ENCODE data around the gene ATG12. TPM values are rescaled to one million over a fixed set of nuclear protein-coding genes. Genes with fewer than 3 reads are reported as not detected.

The ATG12 gene
- polyA plus RNA-seq, 1 experiment = 154 TPM

DNA sequence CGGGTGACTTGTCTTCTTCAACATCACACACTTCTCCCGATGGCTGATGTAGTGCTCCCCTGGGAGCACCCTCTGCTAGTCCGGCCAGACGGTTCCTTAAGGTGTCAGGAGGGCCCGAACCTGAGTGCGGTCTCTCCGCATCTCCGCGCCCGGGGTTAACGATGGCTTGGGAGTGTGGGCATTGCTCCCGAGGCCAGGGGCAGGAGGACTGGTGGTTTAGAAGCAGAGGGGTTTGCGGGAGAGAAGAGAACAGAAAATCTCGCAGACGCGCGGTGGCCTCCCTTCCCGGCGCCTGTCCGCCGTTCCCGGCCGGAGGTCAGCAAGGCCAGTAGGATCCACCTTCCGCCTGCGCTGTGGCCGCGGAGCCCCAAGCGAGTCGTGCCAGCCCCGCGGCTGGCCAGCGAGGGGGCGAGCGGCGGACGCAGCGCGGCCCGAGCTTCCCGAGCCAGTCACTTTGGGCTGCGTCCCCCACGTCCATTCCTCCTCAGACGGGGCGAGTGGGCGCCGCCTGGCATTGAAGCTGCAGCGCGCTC is 25.6 kb downstream of the ATG12 start:
- CTCF ChIA-PET = no interaction called here
- Histone ChIP-seq H3K9me3 (ENCODE audit: control insufficient read depth, insufficient read depth, low read length) (no peaks in the 10 kb centered on the region; the same call in 1 of the 2 replicates), H3K4me3 (ENCODE audit: low read depth, low read length) (peak overlapping the region; percentile 62), H3K27me3 (ENCODE audit: control insufficient read depth, insufficient read depth, low read length) (peaks cover 49% of the 10 kb centered on the region), H3K27ac (ENCODE audit: low read depth, low read length) (no peak overlapping the region)
- DNase-seq (ENCODE audit: low read depth, low spot score) = no peak
- POLR2A ChIA-PET = interaction anchor here (0.7 to 0.8 kb wide), 2 partner anchors 40 to 520 kb away, joined by 4 to 5 read pairs; partner anchors contain the start of gene CCDC112
- TF ChIP-seq, protein P1, sequence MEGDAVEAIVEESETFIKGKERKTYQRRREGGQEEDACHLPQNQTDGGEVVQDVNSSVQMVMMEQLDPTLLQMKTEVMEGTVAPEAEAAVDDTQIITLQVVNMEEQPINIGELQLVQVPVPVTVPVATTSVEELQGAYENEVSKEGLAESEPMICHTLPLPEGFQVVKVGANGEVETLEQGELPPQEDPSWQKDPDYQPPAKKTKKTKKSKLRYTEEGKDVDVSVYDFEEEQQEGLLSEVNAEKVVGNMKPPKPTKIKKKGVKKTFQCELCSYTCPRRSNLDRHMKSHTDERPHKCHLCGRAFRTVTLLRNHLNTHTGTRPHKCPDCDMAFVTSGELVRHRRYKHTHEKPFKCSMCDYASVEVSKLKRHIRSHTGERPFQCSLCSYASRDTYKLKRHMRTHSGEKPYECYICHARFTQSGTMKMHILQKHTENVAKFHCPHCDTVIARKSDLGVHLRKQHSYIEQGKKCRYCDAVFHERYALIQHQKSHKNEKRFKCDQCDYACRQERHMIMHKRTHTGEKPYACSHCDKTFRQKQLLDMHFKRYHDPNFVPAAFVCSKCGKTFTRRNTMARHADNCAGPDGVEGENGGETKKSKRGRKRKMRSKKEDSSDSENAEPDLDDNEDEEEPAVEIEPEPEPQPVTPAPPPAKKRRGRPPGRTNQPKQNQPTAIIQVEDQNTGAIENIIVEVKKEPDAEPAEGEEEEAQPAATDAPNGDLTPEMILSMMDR (IDR thresholded peaks at IDR 0.05; ENCODE audit: low read depth, low read length) = no peak

DNA sequence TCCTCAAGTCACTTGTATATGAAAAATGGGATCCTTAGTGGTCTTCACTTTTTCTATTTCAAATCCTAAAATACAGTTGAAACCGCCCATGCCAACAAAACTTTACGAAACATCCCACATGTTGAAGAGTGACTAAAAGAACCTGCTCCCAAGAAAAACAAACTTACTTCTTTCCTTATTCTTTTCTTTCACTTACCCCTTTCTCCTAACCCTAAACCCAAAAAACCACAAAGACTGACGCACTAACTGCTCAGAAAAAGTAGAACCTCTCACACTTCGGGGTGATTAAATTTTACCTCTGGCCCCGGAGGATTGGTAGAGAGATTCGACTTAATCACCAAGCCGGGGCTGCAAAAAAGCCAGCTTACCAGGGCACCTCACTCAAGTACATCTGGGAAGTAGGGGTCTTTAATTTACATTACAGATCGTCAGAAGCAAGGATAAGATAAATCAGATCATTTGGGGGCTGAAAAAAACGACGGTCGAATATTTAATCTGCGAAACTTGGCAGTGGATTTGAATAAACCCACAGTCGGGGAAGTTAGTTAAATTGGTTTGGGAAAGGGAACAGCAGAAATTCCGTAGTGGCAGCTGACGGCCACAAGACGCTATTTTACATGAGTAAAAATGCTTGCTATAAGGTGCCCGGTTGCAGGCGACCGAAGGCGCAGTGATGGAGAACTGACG is 26.2 kb downstream of the ATG12 start:
- no peak overlapping the region for H3K27ac ChIP-seq (ENCODE audit: low read depth, low read length)
- H3K9me3 ChIP-seq (ENCODE audit: control insufficient read depth, insufficient read depth, low read length) = no peaks in the 10 kb centered on the region; the same call in 1 of the 2 replicates
- CTCF ChIA-PET = interaction anchor here (1.2 kb wide), 1 partner anchor 16 kb away, joined by 6 read pairs; no protein-coding TSS in a partner anchor
- peaks cover 49% of the 10 kb centered on the region for H3K27me3 ChIP-seq (ENCODE audit: control insufficient read depth, insufficient read depth, low read length)
- no peak for DNase-seq (ENCODE audit: low read depth, low spot score)
- TF ChIP-seq, protein P1 (IDR thresholded peaks at IDR 0.05; ENCODE audit: low read depth, low read length) = no peak
- POLR2A ChIA-PET = no interaction called here
- H3K4me3 ChIP-seq (ENCODE audit: low read depth, low read length) = no peak overlapping the region

DNA sequence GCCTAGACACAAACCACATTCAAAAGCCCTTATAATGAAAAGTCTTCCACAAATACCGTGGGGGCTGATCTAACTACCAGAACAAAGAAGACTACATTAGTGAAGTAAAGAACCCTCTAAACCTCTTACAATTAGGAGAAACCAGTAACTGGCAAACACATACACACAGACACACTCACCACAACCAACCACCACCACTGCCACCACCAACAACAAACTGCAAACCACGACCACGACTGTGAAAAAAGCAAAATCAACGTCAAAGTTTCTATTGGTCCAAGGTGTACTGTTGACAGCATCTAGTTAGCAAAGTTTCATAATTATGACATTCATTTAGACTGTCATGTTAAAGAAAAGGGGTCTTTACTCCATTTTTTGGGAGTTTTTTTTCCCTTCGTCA is 27.6 kb downstream of the ATG12 start:
- ChIA-PET CTCF (interaction anchor here (1.2 kb wide), 1 partner anchor 17 kb away, joined by 6 read pairs; no protein-coding TSS in a partner anchor), POLR2A (no interaction called here)
- DNase-seq (ENCODE audit: low read depth, low spot score) = no peak
- H3K9me3 ChIP-seq (ENCODE audit: control insufficient read depth, insufficient read depth, low read length) = no peaks in the 10 kb centered on the region; the same call in 1 of the 2 replicates
- no peak overlapping the region for H3K27ac ChIP-seq (ENCODE audit: low read depth, low read length)
- TF ChIP-seq, protein P1 (IDR thresholded peaks at IDR 0.05; ENCODE audit: low read depth, low read length) = no peak
- no peak overlapping the region for H3K4me3 ChIP-seq (ENCODE audit: low read depth, low read length)
- peaks cover 44% of the 10 kb centered on the region for H3K27me3 ChIP-seq (ENCODE audit: control insufficient read depth, insufficient read depth, low read length)

DNA sequence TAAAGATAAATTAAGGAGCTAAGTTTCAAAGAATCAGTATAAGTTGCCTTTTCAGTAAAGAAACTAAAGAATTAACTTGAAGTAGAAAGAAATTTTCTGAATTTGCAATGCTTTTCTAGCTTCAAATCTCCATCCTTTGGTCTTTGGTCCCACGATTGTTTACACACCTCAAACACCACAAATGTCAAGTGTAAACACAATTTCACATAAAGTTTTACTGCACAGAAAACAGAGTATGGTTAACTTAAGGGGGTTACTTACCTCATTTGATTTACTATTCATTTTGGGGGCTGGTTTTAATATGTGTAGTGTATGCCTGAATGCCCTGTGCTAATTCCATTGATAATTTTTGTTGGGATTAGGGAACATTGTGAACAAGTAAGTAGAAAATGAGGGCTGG is 29.0 kb downstream of the ATG12 start:
- peaks cover 38% of the 10 kb centered on the region for H3K27me3 ChIP-seq (ENCODE audit: control insufficient read depth, insufficient read depth, low read length)
- ChIA-PET CTCF (interaction anchor here (0.6 to 0.9 kb wide), 2 partner anchors 9 to 27 kb away, joined by 3 read pairs; no protein-coding TSS in a partner anchor), POLR2A (no interaction called here)
- H3K9me3 ChIP-seq (ENCODE audit: control insufficient read depth, insufficient read depth, low read length) = no peaks in the 10 kb centered on the region; the same call in 1 of the 2 replicates
- TF ChIP-seq, protein P1 (IDR thresholded peaks at IDR 0.05; ENCODE audit: low read depth, low read length) = no peak
- DNase-seq (ENCODE audit: low read depth, low spot score) = no peak
- no peak overlapping the region for H3K27ac ChIP-seq (ENCODE audit: low read depth, low read length)
- H3K4me3 ChIP-seq (ENCODE audit: low read depth, low read length) = no peak overlapping the region

DNA sequence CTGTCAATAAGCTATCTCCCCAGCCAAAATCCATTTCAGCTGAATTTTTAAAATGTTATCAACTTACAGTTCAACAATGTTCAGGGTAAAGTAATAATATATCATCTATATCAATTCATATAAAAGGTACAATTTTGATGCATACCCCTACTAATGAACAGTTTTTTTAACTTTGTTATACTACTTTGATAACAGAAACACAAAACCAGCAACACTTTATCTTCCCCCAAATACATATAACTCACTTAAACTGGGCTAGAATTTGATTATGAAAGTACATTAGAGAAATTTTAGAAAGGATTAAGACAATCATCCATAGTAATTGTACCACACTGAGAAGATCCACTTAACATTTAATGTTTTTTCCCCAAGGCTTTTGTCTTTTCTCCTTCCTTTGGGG is 30.0 kb downstream of the ATG12 start:
- Histone ChIP-seq H3K4me3 (ENCODE audit: low read depth, low read length) (no peak overlapping the region), H3K9me3 (ENCODE audit: control insufficient read depth, insufficient read depth, low read length) (no peaks in the 10 kb centered on the region; the same call in 1 of the 2 replicates), H3K27ac (ENCODE audit: low read depth, low read length) (no peak overlapping the region), H3K27me3 (ENCODE audit: control insufficient read depth, insufficient read depth, low read length) (peaks cover 32% of the 10 kb centered on the region)
- CTCF ChIA-PET = no interaction called here
- POLR2A ChIA-PET = no interaction called here
- DNase-seq (ENCODE audit: low read depth, low spot score) = no peak
- TF ChIP-seq, protein P1 (IDR thresholded peaks at IDR 0.05; ENCODE audit: low read depth, low read length) = no peak
